GM12878 (cell line): ENCODE data around the gene TMEM259. TPM values are rescaled to one million over a fixed set of nuclear protein-coding genes. Genes with fewer than 3 reads are reported as not detected.

Experiments
- ATAC-seq: fragments of 200-7000 bp; cut with Tn5 transposase; 3 replicates; pipeline ENCODE4 v1.9.1; 2020; ENCODE audit warnings: mild to moderate bottlenecking, moderate library complexity
- BruUV-seq: library from RNA; stranded (reverse); fragments of 400-500 nt; replicated peaks from 2 replicates; lab custom pipeline; 2021; lab: Mats Ljungman, UMichigan
- CTCF ChIA-PET: fragments of 300-600 bp; sonication (Branson Sonifier 250); formaldehyde crosslinking; extraction: SDS; loops from one replicate; lab custom pipeline; 2021; ENCODE audit warnings: inconsistent platforms; lab: Yijun Ruan, JAX
- POLR2A ChIA-PET: fragments of 350-600 bp; formaldehyde crosslinking; extraction: SDS; loops from one replicate; lab custom pipeline; 2021; ENCODE audit warnings: inconsistent platforms; lab: Charles Lee
- RAD21 ChIA-PET: fragments of 300-600 bp; sonication (Branson Sonifier 250); formaldehyde crosslinking; loops from one replicate; lab custom pipeline; 2023; ENCODE audit warnings: antibody characterized with exemption; ENCODE audit not compliant: unreplicated experiment; lab: Charles Lee
- SMC1A ChIA-PET: fragments of 300-600 bp; sonication (Branson Sonifier 250); formaldehyde crosslinking; loops from one replicate; lab custom pipeline; 2023; ENCODE audit not compliant: unreplicated experiment, uncharacterized antibody; lab: Charles Lee
- DNase-seq: peaks from one replicate; pipeline ENCODE4 v3.0.0-alpha.2; 2011; ENCODE audit warnings: low read depth, low spot score
- FAIRE-seq: peaks from 3 replicates; lab custom pipeline; 2011; peaks lifted over from hg19 to GRCh38; lab: Jason Lieb, UNC
- H2AFZ ChIP-seq: 2 replicates; pipeline ENCODE4 v1.6.0; 2011; ENCODE audit warnings: low read depth, low read length, control low read depth; ENCODE audit not compliant: control insufficient read depth
- H3K27ac ChIP-seq: 2 replicates; pipeline ENCODE4 v1.5.1; 2011; ENCODE audit warnings: control low read depth; ENCODE audit not compliant: control insufficient read depth, insufficient read depth
- H3K27me3 ChIP-seq, 2 experiments: replicated peaks in 1 of 2; 2 replicates each; pipeline versions ENCODE4 v1.6.0 to v1.6.1; 2011; ENCODE audit warnings: low read length in 1 of 2; ENCODE audit not compliant: control insufficient read depth in 2 of 2, insufficient read depth in 2 of 2
- H3K36me3 ChIP-seq, 2 experiments: 2 replicates each; pipeline ENCODE4 v1.5.1; 2011; ENCODE audit warnings: low read length in 1 of 2; ENCODE audit not compliant: control insufficient read depth in 2 of 2, insufficient read depth in 2 of 2
- H3K4me1 ChIP-seq: 2 replicates; pipeline ENCODE4 v1.6.1; 2011; ENCODE audit warnings: mild to moderate bottlenecking, low read length, moderate library complexity, mixed read lengths; ENCODE audit not compliant: control insufficient read depth, insufficient read depth
- H3K4me2 ChIP-seq: 2 replicates; pipeline ENCODE4 v1.6.0; 2011; ENCODE audit warnings: control low read depth; ENCODE audit not compliant: control insufficient read depth, insufficient read depth
- H3K4me3 ChIP-seq: fragments of 200-600 bp; sonication (generic); 2 replicates; pipeline ENCODE4 v1.5.1; 2016
- H3K79me2 ChIP-seq: 2 replicates; pipeline ENCODE4 v1.6.0; 2011; ENCODE audit warnings: low read length; ENCODE audit not compliant: control insufficient read depth, insufficient read depth
- H3K9ac ChIP-seq: 2 replicates; pipeline ENCODE4 v1.8.0; 2011; ENCODE audit warnings: low read length, control low read depth, mixed read lengths; ENCODE audit not compliant: control insufficient read depth, insufficient read depth
- H3K9me3 ChIP-seq: replicated peaks from 3 replicates; pipeline ENCODE4 v1.5.1; 2011; ENCODE audit warnings: mild to moderate bottlenecking, low read length; ENCODE audit not compliant: control insufficient read depth, insufficient read depth
- H4K20me1 ChIP-seq: 2 replicates; pipeline ENCODE4 v1.6.0; 2011; ENCODE audit not compliant: control insufficient read depth, insufficient read depth
- BCL11A ChIP-seq: IDR thresholded peaks from 2 replicates; pipeline ENCODE4 v1.6.1; 2011; ENCODE audit warnings: low read depth, low read length
- BHLHE40 ChIP-seq, 2 experiments: fragments of 450-650 bp in 1 of 2; IDR thresholded peaks; 2 replicates each; pipeline ENCODE4 v1.6.1; 2011 to 2017; ENCODE audit warnings: low read depth in 2 of 2, borderline replicate concordance in 1 of 2, improper control_type of control experiment in 1 of 2, low read length in 1 of 2, mild to moderate bottlenecking in 1 of 2
- FOS ChIP-seq: IDR thresholded peaks from 3 replicates; pipeline ENCODE4 v1.6.1; 2011; ENCODE audit warnings: borderline replicate concordance; ENCODE audit not compliant: insufficient read length; ENCODE audit errors: extremely low read depth
- HDGF ChIP-seq: fragments of 450-650 bp; IDR thresholded peaks from 2 replicates; pipeline ENCODE4 v1.6.1; 2016; ENCODE audit warnings: antibody characterized with exemption
- JUNB ChIP-seq: IDR thresholded peaks from 2 replicates; pipeline ENCODE4 v1.6.1; 2016; ENCODE audit warnings: antibody characterized with exemption, mild to moderate bottlenecking
- MTA3 ChIP-seq: IDR thresholded peaks from 2 replicates; pipeline ENCODE4 v1.6.1; 2012; ENCODE audit warnings: low read length, inconsistent platforms, borderline replicate concordance
- NFYB ChIP-seq: IDR thresholded peaks from 2 replicates; pipeline ENCODE4 v1.6.1; 2011; ENCODE audit warnings: low read depth, mild to moderate bottlenecking, low read length, improper control_type of control experiment, moderate library complexity; ENCODE audit not compliant: insufficient read depth
- RELA ChIP-seq: fragments of 450-650 bp; IDR thresholded peaks from 2 replicates; pipeline ENCODE4 v1.8.0; 2014; ENCODE audit warnings: borderline replicate concordance; ENCODE audit not compliant: partially characterized antibody
- RUNX3 ChIP-seq: IDR thresholded peaks from 2 replicates; pipeline ENCODE4 v1.6.1; 2012; ENCODE audit warnings: low read length, inconsistent platforms
- STAT3 ChIP-seq: IDR thresholded peaks from 2 replicates; pipeline ENCODE4 v1.6.1; 2011; ENCODE audit warnings: low read depth, low read length, improper control_type of control experiment
- TAF1 ChIP-seq: IDR thresholded peaks from 2 replicates; pipeline ENCODE4 v1.6.1; 2011; ENCODE audit warnings: mild to moderate bottlenecking, low read depth, low read length, borderline replicate concordance
- WGBS: methylation state at CpG from one replicate; pipeline ENCODE4 v1.1.6; 2016; ENCODE audit warnings: low lambda C conversion rate; ENCODE audit not compliant: insufficient replicate concordance, insufficient coverage; ENCODE audit errors: missing lambda C conversion rate; 5-methylcytosine and 5-hydroxymethylcytosine counted together
- in situ Hi-C: fragments of 300-500 bp; cut with MboI; formaldehyde crosslinking; loops from 9 replicates; pipeline ENCODE4 v1.14.3; 2018; ENCODE audit warnings: mixed read lengths
- intact Hi-C: fragments of 100-400 bp; cut with micrococcal nuclease; formaldehyde crosslinking; loops from one replicate; pipeline ENCODE4 v1.14.2; 2022; ENCODE audit not compliant: unreplicated experiment
- polyA plus RNA-seq, 11 experiments: library from polyadenylated mRNA; depleted of rRNA in 4 of 11; unstranded in 6 of 11; stranded (reverse) in 5 of 11; fragments of >200 nt; fragmentation: Nextera tagmentation in 4 of 11; fragmentation: Illumina TruSeq in 1 of 11; extraction: Ambion mirVana in 4 of 11; extraction: Trizol in 1 of 11; gene quantifications; 1 replicate in 1 of 11; 2 replicates in 10 of 11; pipeline versions ENCODE4 v1.2.1 to v1.2.3, GENCODE V29; 2011 to 2016; ENCODE audit warnings: inconsistent platforms in 2 of 11, missing spikeins in 2 of 11, low read depth in 1 of 11
- total RNA-seq, 4 experiments: library from RNA; depleted of rRNA in 3 of 4; stranded (reverse); fragments of >200 nt in 3 of 4; fragmentation: Illumina TruSeq in 1 of 4; extraction: Trizol in 1 of 4; gene quantifications; 2 replicates each; pipeline versions ENCODE4 v1.2.1 to v1.2.3, GENCODE V29; 2013 to 2021
- TF ChIP-seq, protein P1 (sequence below): IDR thresholded peaks from 2 replicates; pipeline ENCODE4 v1.6.1; 2012; ENCODE audit warnings: low read depth, low read length, improper control_type of control experiment
- TF ChIP-seq, protein P2 (sequence below): IDR thresholded peaks from 2 replicates; pipeline ENCODE4 v1.6.1; 2012; ENCODE audit warnings: low read depth, low read length, improper control_type of control experiment
- TF ChIP-seq, protein P3 (sequence below): fragments of 450-650 bp; IDR thresholded peaks from 2 replicates; pipeline ENCODE4 v1.6.1; 2016; ENCODE audit warnings: mild to moderate bottlenecking, moderate library complexity, borderline replicate concordance

The TMEM259 gene
- total and polyA plus RNA-seq, 10 of the 15 experiments (the other 5 are each of a cell fraction or from before 2014, with no cell fraction given) = 0.43 to 184 (median 62.0) TPM

DNA sequence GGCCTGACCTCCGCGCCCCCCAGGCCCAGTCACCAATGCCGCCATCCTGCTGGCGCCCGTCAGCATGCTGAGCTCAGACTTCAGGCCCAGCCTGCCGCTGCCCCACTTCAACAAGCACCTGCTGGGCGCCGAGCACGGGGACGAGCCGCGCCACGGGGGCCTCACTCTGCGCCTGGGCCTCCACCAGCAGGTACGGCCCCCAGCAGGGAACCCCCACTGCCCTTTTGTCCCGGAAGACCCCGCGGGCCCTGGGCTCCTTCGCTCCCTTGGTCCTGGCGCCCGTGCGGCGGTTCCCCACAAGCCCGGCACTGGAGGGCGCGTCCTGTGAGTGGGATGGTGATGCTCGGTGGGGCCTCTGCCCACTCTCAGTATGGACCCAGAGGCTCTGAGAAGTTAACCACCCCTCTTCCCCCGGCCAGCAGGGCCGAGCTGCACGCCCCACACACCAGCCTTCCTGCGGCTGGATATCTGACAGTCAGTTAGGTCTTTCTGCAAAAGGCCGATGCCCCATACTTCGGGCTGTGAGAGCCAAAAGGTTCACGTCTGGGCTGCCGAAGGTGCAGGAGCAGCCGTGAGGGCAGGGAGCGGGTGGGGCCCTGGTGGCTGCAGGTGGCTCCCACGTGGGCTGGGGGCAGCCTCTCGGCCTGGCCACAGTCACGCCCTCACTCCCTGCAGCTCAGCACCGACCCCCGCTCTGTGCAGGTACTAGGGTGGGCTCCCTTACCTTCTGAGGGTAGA is 28.8 kb downstream of the TMEM259 start (continued):
- no peak for TF ChIP-seq RELA
- TF ChIP-seq, all 136 proteins: peak for 2

DNA sequence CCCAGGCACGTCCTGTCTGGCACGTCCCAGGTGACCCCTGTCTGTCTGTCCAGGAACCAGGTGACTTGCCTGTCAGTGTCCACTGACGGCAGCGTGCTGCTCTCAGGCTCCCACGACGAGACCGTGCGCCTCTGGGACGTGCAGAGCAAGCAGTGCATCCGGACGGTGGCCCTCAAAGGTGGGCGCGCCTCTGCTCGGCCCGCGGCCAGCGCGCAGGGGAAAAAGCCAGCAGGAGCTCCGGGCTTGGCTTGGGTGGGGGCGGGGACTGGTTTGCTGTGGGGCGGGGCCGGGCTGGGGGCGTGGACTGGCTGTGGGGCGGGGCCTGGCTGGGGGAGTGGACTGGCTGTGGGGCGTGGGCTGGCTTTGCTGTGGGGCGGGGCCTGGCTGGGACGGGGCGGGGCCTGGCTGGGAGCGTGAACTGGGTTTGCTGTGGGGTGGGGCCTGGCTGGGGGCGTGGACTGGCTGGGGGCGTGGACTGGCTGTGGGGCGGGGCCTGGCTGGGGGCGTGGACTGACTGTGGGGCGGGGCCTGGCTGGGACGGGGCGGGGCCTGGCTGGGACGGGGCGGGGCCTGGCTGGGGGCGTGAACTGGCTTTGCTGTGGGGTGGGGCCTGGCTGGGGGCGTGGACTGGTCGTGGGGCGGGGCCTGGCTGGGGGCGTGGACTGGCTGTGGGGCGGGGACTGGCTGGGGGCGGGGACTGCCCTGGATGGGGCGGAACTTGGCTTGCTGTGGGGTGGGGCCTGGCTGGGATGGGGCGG is 29.6 kb downstream of the TMEM259 start:
- DNase-seq (no peak), FAIRE-seq (no peak), ATAC-seq (peak; percentile 81)
- ChIA-PET RAD21 (no interaction called here), CTCF (no interaction called here), POLR2A (interaction anchor here (0.6 kb wide), 1 partner anchor 76 kb away, joined by 3 read pairs; no protein-coding TSS in a partner anchor), SMC1A (no interaction called here)
- Histone ChIP-seq H3K4me2 (no peak overlapping the region), H3K4me3 (no peak overlapping the region), H3K36me3 (peaks cover 4 to 15% of the 10 kb centered on the region in 2 experiments; a peak in 3 of 4 replicates), H3K79me2 (no peaks in the 10 kb centered on the region), H4K20me1 (no peaks in the 10 kb centered on the region), H3K9ac (no peak overlapping the region), H3K4me1 (no peaks in the 10 kb centered on the region; the same call in 1 of the 2 replicates), H2AFZ (no peak overlapping the region), H3K27ac (no peak overlapping the region), H3K9me3 (no peaks in the 10 kb centered on the region), H3K27me3 (no peaks in the 10 kb centered on the region)
- in situ Hi-C loops = no loop called here
- intact Hi-C loops = no loop called here
- WGBS = 71% methylated on average over 20 of the region's 47 CpGs
- BruUV-seq = no TSS peak
- TF ChIP-seq, protein P1, sequence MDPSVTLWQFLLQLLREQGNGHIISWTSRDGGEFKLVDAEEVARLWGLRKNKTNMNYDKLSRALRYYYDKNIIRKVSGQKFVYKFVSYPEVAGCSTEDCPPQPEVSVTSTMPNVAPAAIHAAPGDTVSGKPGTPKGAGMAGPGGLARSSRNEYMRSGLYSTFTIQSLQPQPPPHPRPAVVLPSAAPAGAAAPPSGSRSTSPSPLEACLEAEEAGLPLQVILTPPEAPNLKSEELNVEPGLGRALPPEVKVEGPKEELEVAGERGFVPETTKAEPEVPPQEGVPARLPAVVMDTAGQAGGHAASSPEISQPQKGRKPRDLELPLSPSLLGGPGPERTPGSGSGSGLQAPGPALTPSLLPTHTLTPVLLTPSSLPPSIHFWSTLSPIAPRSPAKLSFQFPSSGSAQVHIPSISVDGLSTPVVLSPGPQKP = no peak
- TF ChIP-seq BHLHE40 (IDR thresholded peaks at IDR 0.05; ENCODE audit: borderline replicate concordance in 1 of 2, low read depth in 2 of 2, low read length in 1 of 2) (no peak), JUNB (no peak), FOS (no peak), NFYB (no peak), RUNX3 (no peak), TAF1 (no peak), BCL11A (no peak), MTA3 (no peak), STAT3 (no peak), HDGF (no peak)
- TF ChIP-seq, protein P2, sequence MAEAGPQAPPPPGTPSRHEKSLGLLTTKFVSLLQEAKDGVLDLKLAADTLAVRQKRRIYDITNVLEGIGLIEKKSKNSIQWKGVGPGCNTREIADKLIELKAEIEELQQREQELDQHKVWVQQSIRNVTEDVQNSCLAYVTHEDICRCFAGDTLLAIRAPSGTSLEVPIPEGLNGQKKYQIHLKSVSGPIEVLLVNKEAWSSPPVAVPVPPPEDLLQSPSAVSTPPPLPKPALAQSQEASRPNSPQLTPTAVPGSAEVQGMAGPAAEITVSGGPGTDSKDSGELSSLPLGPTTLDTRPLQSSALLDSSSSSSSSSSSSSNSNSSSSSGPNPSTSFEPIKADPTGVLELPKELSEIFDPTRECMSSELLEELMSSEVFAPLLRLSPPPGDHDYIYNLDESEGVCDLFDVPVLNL = no peak
- TF ChIP-seq, protein P3, sequence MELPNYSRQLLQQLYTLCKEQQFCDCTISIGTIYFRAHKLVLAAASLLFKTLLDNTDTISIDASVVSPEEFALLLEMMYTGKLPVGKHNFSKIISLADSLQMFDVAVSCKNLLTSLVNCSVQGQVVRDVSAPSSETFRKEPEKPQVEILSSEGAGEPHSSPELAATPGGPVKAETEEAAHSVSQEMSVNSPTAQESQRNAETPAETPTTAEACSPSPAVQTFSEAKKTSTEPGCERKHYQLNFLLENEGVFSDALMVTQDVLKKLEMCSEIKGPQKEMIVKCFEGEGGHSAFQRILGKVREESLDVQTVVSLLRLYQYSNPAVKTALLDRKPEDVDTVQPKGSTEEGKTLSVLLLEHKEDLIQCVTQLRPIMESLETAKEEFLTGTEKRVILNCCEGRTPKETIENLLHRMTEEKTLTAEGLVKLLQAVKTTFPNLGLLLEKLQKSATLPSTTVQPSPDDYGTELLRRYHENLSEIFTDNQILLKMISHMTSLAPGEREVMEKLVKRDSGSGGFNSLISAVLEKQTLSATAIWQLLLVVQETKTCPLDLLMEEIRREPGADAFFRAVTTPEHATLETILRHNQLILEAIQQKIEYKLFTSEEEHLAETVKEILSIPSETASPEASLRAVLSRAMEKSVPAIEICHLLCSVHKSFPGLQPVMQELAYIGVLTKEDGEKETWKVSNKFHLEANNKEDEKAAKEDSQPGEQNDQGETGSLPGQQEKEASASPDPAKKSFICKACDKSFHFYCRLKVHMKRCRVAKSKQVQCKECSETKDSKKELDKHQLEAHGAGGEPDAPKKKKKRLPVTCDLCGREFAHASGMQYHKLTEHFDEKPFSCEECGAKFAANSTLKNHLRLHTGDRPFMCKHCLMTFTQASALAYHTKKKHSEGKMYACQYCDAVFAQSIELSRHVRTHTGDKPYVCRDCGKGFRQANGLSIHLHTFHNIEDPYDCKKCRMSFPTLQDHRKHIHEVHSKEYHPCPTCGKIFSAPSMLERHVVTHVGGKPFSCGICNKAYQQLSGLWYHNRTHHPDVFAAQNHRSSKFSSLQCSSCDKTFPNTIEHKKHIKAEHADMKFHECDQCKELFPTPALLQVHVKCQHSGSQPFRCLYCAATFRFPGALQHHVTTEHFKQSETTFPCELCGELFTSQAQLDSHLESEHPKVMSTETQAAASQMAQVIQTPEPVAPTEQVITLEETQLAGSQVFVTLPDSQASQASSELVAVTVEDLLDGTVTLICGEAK = no peak
